Left lung (tissue), 10 donors: ENCODE data around the gene KCNJ12. TPM values are rescaled to one million over a fixed set of nuclear protein-coding genes. Genes with fewer than 3 reads are reported as not detected.

Experiments
- ATAC-seq: fragments of 200-7000 bp; cut with Tn5 transposase; one replicate; pipeline ENCODE4 v1.9.1; 2020; ENCODE audit warnings: moderate library complexity
- DNase-seq, 4 donors: peaks; one replicate each; pipeline ENCODE4 v3.0.0-alpha.2; 2013 to 2020
- H3K27ac ChIP-seq, 2 donors: fragments of 200-600 bp; sonication (generic) in 1 of 2; one replicate each; pipeline versions ENCODE4 v1.5.0 to v1.8.0; 2020 to 2021
- H3K27me3 ChIP-seq, 2 donors: fragments of 200-600 bp; sonication (generic) in 1 of 2; one replicate each; pipeline versions ENCODE4 v1.5.0 to v1.8.0; 2020 to 2021
- H3K36me3 ChIP-seq, 2 donors: fragments of 200-600 bp; sonication (generic) in 1 of 2; one replicate each; pipeline versions ENCODE4 v1.5.0 to v1.8.0; 2020 to 2021
- H3K4me1 ChIP-seq, 2 donors: fragments of 200-600 bp; one replicate each; pipeline ENCODE4 v1.8.0; 2021
- H3K4me3 ChIP-seq, 2 donors: fragments of 200-600 bp; sonication (generic) in 1 of 2; one replicate each; pipeline versions ENCODE4 v1.5.0 to v1.8.0; 2020 to 2021; ENCODE audit warnings: mild to moderate bottlenecking in 1 of 2
- H3K9me3 ChIP-seq, 2 donors: fragments of 200-600 bp; sonication (generic) in 1 of 2; one replicate each; pipeline versions ENCODE4 v1.5.0 to v1.8.0; 2020 to 2021
- CTCF ChIP-seq, 2 donors: fragments of 200-600 bp; sonication (generic) in 1 of 2; IDR thresholded peaks; one replicate each; pipeline versions ENCODE4 v1.5.0 to v1.8.0; 2021; ENCODE audit warnings: antibody characterized with exemption in 2 of 2
- intact Hi-C, 2 donors: fragments of 100-400 bp; cut with DNase I; formaldehyde crosslinking; loops; one replicate each; pipeline versions ENCODE4 v1.11.2 to v1.14.2; 2022
- polyA plus RNA-seq, 6 donors: library from polyadenylated mRNA; unstranded; fragments of 120-200 nt; gene quantifications; one replicate each; pipeline ENCODE4 v1.2.1, GENCODE V29; 2013; ENCODE audit not compliant: insufficient read length in 6 of 6
- total RNA-seq, 2 donors: library from RNA; stranded (reverse); fragmentation: NEBNext Ultra II Directional; extraction: Animal tissue kit (Norgen Biotek cat#: 25700); gene quantifications; one replicate each; pipeline ENCODE4 v1.2.1, GENCODE V29; 2021
- donor health status: DM: no; HTN: yes; CAD: no.
- donor health status: DM: no; HTN: no; CAD: no.

The KCNJ12 gene
- total and polyA plus RNA-seq, 8 donors = 3.0 to 5.7 (median 3.7) TPM

DNA sequence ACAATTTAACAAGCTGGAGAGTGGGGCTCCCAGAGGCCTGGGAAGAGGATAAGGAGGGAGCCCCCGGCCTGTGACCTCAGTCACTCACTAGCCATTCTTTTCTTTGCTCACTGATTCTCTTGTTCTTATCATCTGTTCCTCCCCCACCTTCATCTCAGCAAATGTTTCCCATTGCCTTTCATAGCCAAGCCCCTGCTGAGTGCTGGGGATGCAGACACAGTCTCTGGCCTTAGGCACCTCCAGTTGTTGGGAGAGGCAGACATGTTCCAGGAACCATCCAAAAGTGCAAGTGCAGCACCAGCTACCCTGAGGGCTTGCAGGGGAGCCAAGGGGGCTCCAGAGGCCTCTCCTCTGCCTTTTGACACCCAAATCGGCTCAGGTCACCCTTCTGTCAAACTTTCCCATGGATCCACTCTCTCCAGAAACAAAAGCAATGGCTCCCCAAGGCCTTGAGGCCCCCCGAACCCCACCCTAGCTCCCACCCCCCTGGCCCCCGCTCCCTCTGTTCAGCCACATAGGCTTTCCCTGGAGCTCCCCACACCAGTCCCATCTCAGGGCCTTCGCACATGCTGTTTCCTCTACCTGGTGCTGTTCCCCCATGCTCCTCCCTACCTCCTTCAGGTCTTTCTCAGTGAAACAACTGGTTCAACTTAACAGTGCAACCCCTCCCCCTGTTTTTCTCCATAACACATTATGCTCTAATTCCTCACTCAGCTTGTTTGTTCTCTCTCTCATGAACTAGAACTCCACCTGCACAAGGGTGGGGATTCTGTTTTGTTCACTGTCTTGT, 14.9 kb upstream of the KCNJ12 start:
- Histone ChIP-seq H3K27me3 (no peaks in the 10 kb centered on the region), H3K4me1 (peaks cover 0 to 5% of the 10 kb centered on the region in 2 donors), H3K4me3 (no peak overlapping the region), H3K36me3 (no peaks in the 10 kb centered on the region), H3K9me3 (no peaks in the 10 kb centered on the region), H3K27ac (no peak overlapping the region)
- DNase-seq (peak in 1 of 4 donors; percentile 16), ATAC-seq (no peak)
- TF ChIP-seq CTCF (IDR thresholded peaks at IDR 0.05) = no peak
- intact Hi-C loops = no loop called here

GRCh38 chr17:21362331-21362931, 13.7 kb upstream of the KCNJ12 start:
- Histone ChIP-seq H3K4me3 (no peak overlapping the region), H3K27ac (no peak overlapping the region), H3K36me3 (no peaks in the 10 kb centered on the region), H3K9me3 (no peaks in the 10 kb centered on the region), H3K4me1 (peaks cover 0 to 5% of the 10 kb centered on the region in 2 donors), H3K27me3 (no peaks in the 10 kb centered on the region)
- intact Hi-C loops = no loop called here
- no peak for TF ChIP-seq CTCF (IDR thresholded peaks at IDR 0.05)
- no peak for ATAC-seq
- DNase-seq = no peak

- intact Hi-C loops = no loop called here
- no peaks in the 10 kb centered on the region for H3K9me3 ChIP-seq
Measured at GRCh38 chr17:21363776-21364642, 12.1 kb upstream of the KCNJ12 start.

GRCh38 chr17:21365016-21365415, 11.1 kb upstream of the KCNJ12 start:
- peaks cover 0 to 5% of the 10 kb centered on the region in 2 donors for H3K27me3 ChIP-seq
- H3K4me1 ChIP-seq = no peaks in the 10 kb centered on the region
- H3K27ac ChIP-seq = no peak overlapping the region
- no peak for TF ChIP-seq CTCF (IDR thresholded peaks at IDR 0.05)
- H3K36me3 ChIP-seq = no peaks in the 10 kb centered on the region
- H3K9me3 ChIP-seq = no peaks in the 10 kb centered on the region
- no peak overlapping the region for H3K4me3 ChIP-seq
- no peak for ATAC-seq
- intact Hi-C loops = no loop called here
- DNase-seq = peak in 1 of 4 donors; percentile 38

More at GRCh38 chr17:21363776-21364642, 12.1 kb upstream of the KCNJ12 start:
- TF ChIP-seq CTCF (IDR thresholded peaks at IDR 0.05) = no peak
- H3K27ac ChIP-seq = no peak overlapping the region
- H3K4me3 ChIP-seq = no peak overlapping the region
- H3K27me3 ChIP-seq = peaks cover 0 to 4% of the 10 kb centered on the region in 2 donors
- ATAC-seq (no peak), DNase-seq (peak in 1 of 4 donors; percentile 41)
- H3K36me3 ChIP-seq = no peaks in the 10 kb centered on the region
- peaks cover 0 to 3% of the 10 kb centered on the region in 2 donors for H3K4me1 ChIP-seq
